H1 (cell line): ENCODE results near the gene DNAJC24. TPM values are rescaled to one million over a fixed set of nuclear protein-coding genes. Genes with fewer than 3 reads are reported as not detected.

Source experiments
- CTCF ChIA-PET: fragments of 300-600 bp; sonication (Branson Sonifier 250); formaldehyde crosslinking; loops from one replicate; lab custom pipeline; 2021; ENCODE audit not compliant: partially characterized antibody; lab: Charles Lee
- POLR2A ChIA-PET: fragments of 300-600 bp; sonication (Branson Sonifier 250); formaldehyde crosslinking; loops from one replicate; lab custom pipeline; 2021; ENCODE audit warnings: inconsistent platforms; ENCODE audit not compliant: partially characterized antibody; lab: Charles Lee
- DNase-seq, 2 experiments: peaks; one replicate each; pipeline versions ENCODE4 v3.0.0 to v3.0.0-alpha.2; 2010 to 2022; ENCODE audit warnings: low spot score in 2 of 2, low read depth in 1 of 2, mixed read lengths in 1 of 2
- FAIRE-seq: peaks from 2 replicates; lab custom pipeline; 2011; peaks lifted over from hg19 to GRCh38; lab: Jason Lieb, UNC
- H2AFZ ChIP-seq: 2 replicates; pipeline ENCODE4 v1.8.1; 2012; ENCODE audit warnings: low read length, inconsistent platforms
- H2AK5ac ChIP-seq: 2 replicates; pipeline ENCODE4 v1.6.1; 2013; ENCODE audit warnings: low read depth, low read length
- H2BK120ac ChIP-seq: replicated peaks from 2 replicates; pipeline ENCODE3; 2013; ENCODE audit warnings: low read depth, low read length, inconsistent platforms
- H2BK12ac ChIP-seq: 2 replicates; pipeline ENCODE4 v1.6.1; 2013; ENCODE audit warnings: low read depth, low read length
- H2BK15ac ChIP-seq: 2 replicates; pipeline ENCODE4 v1.6.1; 2013; ENCODE audit warnings: low read length
- H2BK20ac ChIP-seq: 2 replicates; pipeline ENCODE4 v1.6.1; 2013; ENCODE audit warnings: low read length
- H2BK5ac ChIP-seq: 2 replicates; pipeline ENCODE4 v1.6.1; 2013; ENCODE audit warnings: low read depth, low read length
- H3K14ac ChIP-seq: 2 replicates; pipeline ENCODE4 v1.6.1; 2013; ENCODE audit warnings: inconsistent platforms; ENCODE audit not compliant: insufficient read length
- H3K18ac ChIP-seq: 2 replicates; pipeline ENCODE4 v1.6.1; 2013; ENCODE audit warnings: low read length; ENCODE audit errors: extremely low read depth
- H3K23ac ChIP-seq: 2 replicates; pipeline ENCODE4 v1.6.1; 2013; ENCODE audit warnings: inconsistent platforms; ENCODE audit not compliant: insufficient read length
- H3K23me2 ChIP-seq: 2 replicates; pipeline ENCODE4 v1.6.1; 2013; ENCODE audit warnings: low read depth, low read length
- H3K27ac ChIP-seq: 2 replicates; pipeline ENCODE4 v1.6.1; 2011; ENCODE audit warnings: low read depth, low read length, inconsistent platforms
- H3K27me3 ChIP-seq, 4 experiments: replicated peaks in 1 of 4; 1 replicate in 1 of 4; 2 replicates in 3 of 4; pipeline versions ENCODE4 v1.6.1 to v1.8.1; 2011 to 2013; ENCODE audit warnings: low read length in 3 of 4, mild to moderate bottlenecking in 3 of 4, inconsistent platforms in 2 of 4, mixed read lengths in 2 of 4, moderate library complexity in 1 of 4; ENCODE audit not compliant: control insufficient read depth in 3 of 4, insufficient read depth in 3 of 4; ENCODE audit errors: extremely low read depth in 1 of 4
- H3K36me3 ChIP-seq, 4 experiments: 2 replicates each; pipeline versions ENCODE4 v1.6.1 to v1.8.1; 2011 to 2013; ENCODE audit warnings: mild to moderate bottlenecking in 4 of 4, low read length in 3 of 4, moderate library complexity in 2 of 4, control low read depth in 1 of 4, inconsistent platforms in 1 of 4; ENCODE audit not compliant: insufficient read depth in 4 of 4, control insufficient read depth in 2 of 4
- H3K4ac ChIP-seq: replicated peaks from 2 replicates; pipeline ENCODE3; 2013; ENCODE audit warnings: low read length, low read depth, mixed read lengths, inconsistent platforms; ENCODE audit not compliant: insufficient read length
- H3K4me1 ChIP-seq, 4 experiments: replicated peaks in 1 of 4; 1 replicate in 1 of 4; 2 replicates in 3 of 4; pipeline versions ENCODE4 v1.6.1 to v1.8.1; 2011 to 2013; ENCODE audit warnings: low read length in 3 of 4, inconsistent platforms in 2 of 4, mixed read lengths in 1 of 4; ENCODE audit not compliant: insufficient read depth in 4 of 4, control insufficient read depth in 3 of 4
- H3K4me2 ChIP-seq, 2 experiments: 2 replicates each; pipeline versions ENCODE4 v1.6.1 to v1.8.1; 2011 to 2013; ENCODE audit warnings: low read depth in 2 of 2, low read length in 2 of 2, control low read depth in 1 of 2, inconsistent platforms in 1 of 2, mild to moderate bottlenecking in 1 of 2; ENCODE audit not compliant: insufficient read depth in 1 of 2
- H3K4me3 ChIP-seq, 4 experiments: fragments of 200-600, 300-600 bp in 1 of 4; sonication (generic), shearing (Covaris generic), sonication (Bioruptor Twin) in 1 of 4; 2 replicates each; pipeline versions ENCODE4 v1.5.1 to v1.8.1; 2011 to 2016; ENCODE audit warnings: low read length in 4 of 4, low read depth in 3 of 4, control low read depth in 2 of 4, inconsistent platforms in 2 of 4, mild to moderate bottlenecking in 2 of 4, mixed read lengths in 1 of 4, moderate library complexity in 1 of 4; ENCODE audit not compliant: insufficient read depth in 2 of 4; ENCODE audit errors: extremely low read depth in 1 of 4
- H3K56ac ChIP-seq: replicated peaks from 2 replicates; pipeline ENCODE3; 2013; ENCODE audit warnings: low read depth, mild to moderate bottlenecking, mixed read lengths, low read length, inconsistent platforms; ENCODE audit not compliant: insufficient read length
- H3K79me1 ChIP-seq: 2 replicates; pipeline ENCODE4 v1.6.1; 2013; ENCODE audit warnings: low read depth, low read length, control low read depth
- H3K79me2 ChIP-seq, 2 experiments: 2 replicates each; pipeline versions ENCODE4 v1.6.1 to v1.8.1; 2012 to 2013; ENCODE audit warnings: low read length in 2 of 2, mild to moderate bottlenecking in 2 of 2, inconsistent platforms in 1 of 2; ENCODE audit not compliant: insufficient read depth in 2 of 2, control insufficient read depth in 1 of 2
- H3K9ac ChIP-seq, 4 experiments: replicated peaks in 1 of 4; 1 replicate in 1 of 4; 2 replicates in 3 of 4; pipeline versions ENCODE4 v1.6.1 to v1.8.1; 2011 to 2013; ENCODE audit warnings: low read depth in 3 of 4, low read length in 3 of 4, control low read depth in 2 of 4, mild to moderate bottlenecking in 2 of 4, moderate library complexity in 2 of 4, inconsistent platforms in 1 of 4; ENCODE audit errors: extremely low read depth in 1 of 4
- H3K9me3 ChIP-seq, 2 experiments: 2 replicates each; pipeline versions ENCODE4 v1.6.1 to v1.8.1; 2012 to 2013; ENCODE audit warnings: mild to moderate bottlenecking in 2 of 2, moderate library complexity in 2 of 2, control low read depth in 1 of 2, inconsistent platforms in 1 of 2, low read depth in 1 of 2, low read length in 1 of 2, mixed read lengths in 1 of 2; ENCODE audit not compliant: insufficient read depth in 2 of 2
- H4K20me1 ChIP-seq, 2 experiments: replicated peaks in 1 of 2; 2 replicates each; pipeline versions ENCODE3 to v1.8.1; 2011 to 2013; ENCODE audit warnings: inconsistent platforms in 2 of 2, low read length in 2 of 2, mild to moderate bottlenecking in 1 of 2; ENCODE audit not compliant: insufficient read depth in 2 of 2, control insufficient read depth in 1 of 2
- H4K5ac ChIP-seq: 2 replicates; pipeline ENCODE4 v1.6.1; 2013; ENCODE audit warnings: low read length, low read depth, mixed read lengths, inconsistent platforms; ENCODE audit not compliant: insufficient read length
- H4K8ac ChIP-seq: 2 replicates; pipeline ENCODE4 v1.8.0; 2013; ENCODE audit warnings: mild to moderate bottlenecking, moderate library complexity, low read length, inconsistent platforms; ENCODE audit not compliant: insufficient read depth; ENCODE audit errors: extremely low read depth
- H4K91ac ChIP-seq: replicated peaks from 2 replicates; pipeline ENCODE3; 2013; ENCODE audit warnings: low read length, mixed read lengths, inconsistent platforms; ENCODE audit not compliant: insufficient read length
- BCL11A ChIP-seq, 2 experiments: IDR thresholded peaks; one replicate each; pipeline ENCODE4 v1.6.1; 2011; ENCODE audit warnings: low read depth in 2 of 2, low read length in 2 of 2, mild to moderate bottlenecking in 2 of 2
- BRCA1 ChIP-seq: IDR thresholded peaks from 2 replicates; pipeline ENCODE4 v1.6.1; 2012; ENCODE audit warnings: low read depth, low read length, improper control_type of control experiment
- CBX5 ChIP-seq: fragments of 300-800, 300-1000 bp; sonication (generic); IDR thresholded peaks from 2 replicates; pipeline ENCODE4 v1.7.1; 2016; ENCODE audit warnings: antibody characterized with exemption, low read length, low read depth
- CEBPB ChIP-seq: IDR thresholded peaks from 2 replicates; pipeline ENCODE4 v1.6.1; 2012; ENCODE audit warnings: low read depth, low read length
- CHD2 ChIP-seq: IDR thresholded peaks from 2 replicates; pipeline ENCODE4 v1.6.1; 2012; ENCODE audit warnings: low read length, improper control_type of control experiment
- E2F6 ChIP-seq: IDR thresholded peaks from 2 replicates; pipeline ENCODE4 v1.6.1; 2012; ENCODE audit warnings: inconsistent platforms
- GABPA ChIP-seq: IDR thresholded peaks from 2 replicates; pipeline ENCODE4 v1.6.1; 2011; ENCODE audit warnings: mild to moderate bottlenecking, low read length, moderate library complexity, borderline replicate concordance; ENCODE audit not compliant: insufficient read depth
- GTF2F1 ChIP-seq: IDR thresholded peaks from 2 replicates; pipeline ENCODE4 v1.6.1; 2012; ENCODE audit warnings: low read depth, low read length, improper control_type of control experiment, borderline replicate concordance
- JUND ChIP-seq: IDR thresholded peaks from 2 replicates; pipeline ENCODE4 v1.6.1; 2011; ENCODE audit warnings: mild to moderate bottlenecking, improper control_type of control experiment, low read length
- KDM1A ChIP-seq: fragments of 200-600, 300-600 bp; sonication (generic); IDR thresholded peaks from 2 replicates; pipeline ENCODE4 v1.7.1; 2016; ENCODE audit warnings: mild to moderate bottlenecking, low read length, borderline replicate concordance
- MAX ChIP-seq: IDR thresholded peaks from 2 replicates; pipeline ENCODE4 v1.6.1; 2012; ENCODE audit warnings: inconsistent platforms
- POLR2AphosphoS5 ChIP-seq: IDR thresholded peaks from 2 replicates; pipeline ENCODE4 v1.6.1; 2011; ENCODE audit warnings: low read depth, low read length
- TAF7 ChIP-seq: optimal IDR thresholded peaks from 2 replicates; pipeline ENCODE3; 2011; ENCODE audit warnings: low read depth, mild to moderate bottlenecking, inconsistent platforms, low read length, moderate library complexity, borderline replicate concordance
- WGBS, 2 experiments: shearing (Covaris generic) in 1 of 2; methylation state at CpG; one replicate each; pipeline versions ENCODE4 v1.1.6 to v1.1.7; 2013 to 2015; ENCODE audit warnings: low lambda C conversion rate in 2 of 2, mixed read lengths in 2 of 2, inconsistent platforms in 1 of 2, low coverage in 1 of 2, missing lambda C conversion rate in 1 of 2; ENCODE audit not compliant: insufficient replicate concordance in 2 of 2, insufficient coverage in 1 of 2, insufficient read length in 1 of 2; ENCODE audit errors: extremely low coverage in 1 of 2, missing lambda C conversion rate in 1 of 2; 5-methylcytosine and 5-hydroxymethylcytosine counted together
- polyA plus RNA-seq, 7 experiments: library from polyadenylated mRNA; depleted of rRNA in 3 of 7; stranded (reverse) in 5 of 7; unstranded in 2 of 7; fragments of >200 nt in 5 of 7; fragments of 200-250 nt in 2 of 7; gene quantifications; 1 replicate in 5 of 7; 2 replicates in 1 of 7; 4 replicates in 1 of 7; pipeline versions ENCODE4 v1.2.1 to v1.2.3, GENCODE V29; 2011 to 2013; ENCODE audit warnings: missing spikeins in 2 of 7, mixed read lengths in 2 of 7
- total RNA-seq: library from RNA; stranded (reverse); fragmentation: NEBNext Ultra II Directional; extraction: Animal tissue kit (Norgen Biotek cat#: 25700); gene quantifications from 2 replicates; pipeline ENCODE4 v1.2.1, GENCODE V29; 2021

Gene DNAJC24
- total and polyA plus RNA-seq, 2 of the 8 experiments (the other 6 are each of a cell fraction or from before 2014, with no cell fraction given), result 7.2 to 21.1 TPM

DNA sequence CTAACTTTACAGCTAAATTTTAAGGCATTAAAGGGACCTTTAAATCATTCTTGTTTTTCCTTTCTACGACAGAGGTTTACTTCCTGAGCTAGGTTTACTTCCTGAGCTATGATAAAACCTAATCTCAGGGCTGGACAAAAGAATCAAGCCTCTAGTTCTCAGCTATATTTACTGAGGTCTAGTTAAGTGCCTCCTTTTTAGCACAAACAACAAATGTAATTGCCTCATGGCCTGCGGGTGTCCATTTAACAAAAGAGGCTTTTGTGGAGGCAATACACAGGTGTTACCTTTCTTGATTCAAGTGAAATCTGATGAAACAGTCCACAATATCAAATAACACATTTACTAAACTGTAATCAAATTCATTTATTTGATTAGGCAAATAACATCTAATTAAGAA lies 72.4 kb downstream of the DNAJC24 start:
- Histone ChIP-seq H3K79me1 (no peaks in the 10 kb centered on the region), H2BK12ac (no peak overlapping the region), H3K14ac (no peak overlapping the region), H3K9ac (no peak overlapping the region), H2AFZ (no peak overlapping the region), H2BK15ac (no peak overlapping the region), H2BK5ac (no peak overlapping the region), H3K18ac (no peak overlapping the region), H3K4me2 (no peak overlapping the region; a peak in 1 of 4 replicates), H2BK120ac (no peak overlapping the region), H4K91ac (no peak overlapping the region), H4K8ac (no peak overlapping the region), H3K23me2 (no peaks in the 10 kb centered on the region), H3K36me3 (no peaks in the 10 kb centered on the region; a peak in 1 of 8 replicates), H3K56ac (no peak overlapping the region), H3K4me1 (no peaks in the 10 kb centered on the region; a peak in 1 of 7 replicates), H3K23ac (no peak overlapping the region), H3K79me2 (no peaks in the 10 kb centered on the region), H2BK20ac (no peak overlapping the region), H2AK5ac (no peak overlapping the region), H3K9me3 (no peaks in the 10 kb centered on the region), H3K27me3 (no peaks in the 10 kb centered on the region), H4K5ac (no peak overlapping the region), H4K20me1 (no peaks in the 10 kb centered on the region), H3K4ac (no peak overlapping the region), H3K27ac (no peak overlapping the region), H3K4me3 (no peak overlapping the region)
- 68% methylated on average over 2 of the region's 2 CpGs; no CpG with 5 or more reads in 1 of the 2 experiments for WGBS, 2 experiments
- no peak for FAIRE-seq
- TF ChIP-seq GABPA (no peak), BCL11A (IDR thresholded peaks at IDR 0.05; ENCODE audit: low read depth in 2 of 2, low read length in 2 of 2) (no peak), CEBPB (0 out of 2 replicates have a peak, but pooled peaks have one; percentile 36), GTF2F1 (no peak), BRCA1 (no peak), E2F6 (0 out of 2 replicates have a peak, but pooled peaks have one; percentile 20), JUND (no peak), POLR2AphosphoS5 (no peak), MAX (0 out of 2 replicates have a peak, but pooled peaks have one; percentile 18), KDM1A (no peak), CBX5 (no peak), TAF7 (no peak), CHD2 (no peak)
- no peak for DNase-seq
- CTCF ChIA-PET, result interaction anchor here (0.8 to 1.2 kb wide), 3 partner anchors 10 to 170 kb away, joined by 3 read pairs; partner anchors contain the start of genes DCDC1 and DNAJC24
- POLR2A ChIA-PET, result no interaction called here
